ENCODE measurements around the gene PCNT. TPM values are rescaled to one million over a fixed set of nuclear protein-coding genes. Genes with fewer than 3 reads are reported as not detected.

PCNT gene
- total RNA-seq, 3 donors from 2014 or later, result 25.2 to 31.0 (median 28.5) TPM

DNA sequence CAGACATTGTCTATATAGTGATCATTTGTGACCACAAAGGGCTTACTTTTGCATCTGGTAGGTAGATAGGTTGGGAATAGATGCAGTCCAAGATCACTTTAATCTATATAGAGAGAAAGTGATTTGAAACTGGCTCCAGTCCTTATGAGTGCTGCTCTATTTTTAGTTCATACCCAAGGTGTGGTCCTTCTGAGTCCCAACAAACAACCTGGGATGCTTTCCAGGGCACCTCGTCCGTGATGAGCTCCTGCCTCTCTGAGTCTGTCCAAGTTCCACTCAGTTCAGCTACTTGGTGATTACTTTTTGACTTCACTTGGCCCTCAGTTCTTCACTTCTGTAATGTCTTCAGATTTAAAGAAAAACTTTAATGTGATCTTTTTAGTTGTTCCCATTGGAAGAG, 155.0 kb downstream of the PCNT start:
- no peaks in the 10 kb centered on the region for H3K9me3 ChIP-seq
- no peak for DNase-seq (ENCODE audit: low spot score in 2 of 2)
- intact Hi-C loops (cut with DNase I; ENCODE audit: low total_unique reads), result no loop called here
- H3K36me3 ChIP-seq, result no peaks in the 10 kb centered on the region
- no peaks in the 10 kb centered on the region for H3K27me3 ChIP-seq
- H3K4me3 ChIP-seq, result no peak overlapping the region
- no peaks in the 10 kb centered on the region for H3K4me1 ChIP-seq
- no peak overlapping the region for H3K27ac ChIP-seq
- no peak for TF ChIP-seq POLR2AphosphoS5 (IDR thresholded peaks at IDR 0.05)
- TF ChIP-seq, protein P1, sequence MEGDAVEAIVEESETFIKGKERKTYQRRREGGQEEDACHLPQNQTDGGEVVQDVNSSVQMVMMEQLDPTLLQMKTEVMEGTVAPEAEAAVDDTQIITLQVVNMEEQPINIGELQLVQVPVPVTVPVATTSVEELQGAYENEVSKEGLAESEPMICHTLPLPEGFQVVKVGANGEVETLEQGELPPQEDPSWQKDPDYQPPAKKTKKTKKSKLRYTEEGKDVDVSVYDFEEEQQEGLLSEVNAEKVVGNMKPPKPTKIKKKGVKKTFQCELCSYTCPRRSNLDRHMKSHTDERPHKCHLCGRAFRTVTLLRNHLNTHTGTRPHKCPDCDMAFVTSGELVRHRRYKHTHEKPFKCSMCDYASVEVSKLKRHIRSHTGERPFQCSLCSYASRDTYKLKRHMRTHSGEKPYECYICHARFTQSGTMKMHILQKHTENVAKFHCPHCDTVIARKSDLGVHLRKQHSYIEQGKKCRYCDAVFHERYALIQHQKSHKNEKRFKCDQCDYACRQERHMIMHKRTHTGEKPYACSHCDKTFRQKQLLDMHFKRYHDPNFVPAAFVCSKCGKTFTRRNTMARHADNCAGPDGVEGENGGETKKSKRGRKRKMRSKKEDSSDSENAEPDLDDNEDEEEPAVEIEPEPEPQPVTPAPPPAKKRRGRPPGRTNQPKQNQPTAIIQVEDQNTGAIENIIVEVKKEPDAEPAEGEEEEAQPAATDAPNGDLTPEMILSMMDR (IDR thresholded peaks at IDR 0.05), result no peak
- no peak for TF ChIP-seq POLR2A (IDR thresholded peaks at IDR 0.05)

GRCh38 chr21:46480466-46480865, 156.5 kb downstream of the PCNT start:
- Histone ChIP-seq H3K4me1 (no peaks in the 10 kb centered on the region), H3K27me3 (no peaks in the 10 kb centered on the region), H3K27ac (no peak overlapping the region), H3K36me3 (no peaks in the 10 kb centered on the region), H3K9me3 (no peaks in the 10 kb centered on the region), H3K4me3 (no peak overlapping the region)
- no peak for DNase-seq (ENCODE audit: low spot score in 2 of 2)
- TF ChIP-seq POLR2A (IDR thresholded peaks at IDR 0.05), result no peak
- TF ChIP-seq, protein P1 (IDR thresholded peaks at IDR 0.05), result no peak
- intact Hi-C loops (cut with DNase I; ENCODE audit: low total_unique reads), result no loop called here

GRCh38 chr21:46482225-46482845, 158.4 kb downstream of the PCNT start:
- TF ChIP-seq POLR2AphosphoS5 (IDR thresholded peaks at IDR 0.05) (no peak), POLR2A (IDR thresholded peaks at IDR 0.05) (no peak)
- TF ChIP-seq, protein P1 (IDR thresholded peaks at IDR 0.05), result no peak
- no peak overlapping the region for H3K27ac ChIP-seq
- no peaks in the 10 kb centered on the region for H3K27me3 ChIP-seq
- no peak overlapping the region for H3K4me3 ChIP-seq
- no peaks in the 10 kb centered on the region for H3K9me3 ChIP-seq
- H3K4me1 ChIP-seq, result no peaks in the 10 kb centered on the region
- DNase-seq (ENCODE audit: low spot score in 2 of 2), result no peak
- intact Hi-C loops (cut with DNase I; ENCODE audit: low total_unique reads), result no loop called here
- H3K36me3 ChIP-seq, result no peaks in the 10 kb centered on the region

DNA sequence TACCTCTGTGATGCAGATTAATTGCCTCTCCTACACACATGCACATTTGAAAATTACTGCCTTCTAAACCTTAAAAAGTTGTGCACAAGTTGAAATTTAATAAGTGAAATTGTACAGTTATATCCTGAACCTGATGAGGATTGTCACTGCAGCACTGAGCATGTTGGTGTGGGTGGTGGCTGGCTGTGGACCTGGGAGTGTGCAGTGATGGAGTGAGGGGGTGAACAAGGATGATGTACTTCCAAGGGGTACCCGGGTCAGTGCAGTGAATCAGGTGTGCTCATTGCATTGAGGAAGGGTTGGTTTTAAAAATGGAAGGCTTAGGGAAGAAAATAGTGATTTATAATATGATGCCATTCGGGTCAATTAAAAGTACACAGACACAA, 158.9 kb downstream of the PCNT start:
- intact Hi-C loops (cut with DNase I; ENCODE audit: low total_unique reads), result no loop called here
- H3K36me3 ChIP-seq, result no peaks in the 10 kb centered on the region

More for the DNA sequence above, 158.9 kb downstream of the PCNT start:
- Histone ChIP-seq H3K4me3 (no peak overlapping the region), H3K4me1 (no peaks in the 10 kb centered on the region), H3K9me3 (no peaks in the 10 kb centered on the region), H3K27ac (no peak overlapping the region), H3K27me3 (no peaks in the 10 kb centered on the region)
- DNase-seq (ENCODE audit: low spot score in 2 of 2), result no peak
- TF ChIP-seq POLR2AphosphoS5 (IDR thresholded peaks at IDR 0.05), result no peak
- TF ChIP-seq, protein P1 (IDR thresholded peaks at IDR 0.05), result no peak
- TF ChIP-seq POLR2A (IDR thresholded peaks at IDR 0.05), result no peak

All from breast epithelium (tissue), 4 donors.